ENCODE measurements around the gene TRIM56. TPM values are rescaled to one million over a fixed set of nuclear protein-coding genes. Genes with fewer than 3 reads are reported as not detected.
A peak's percentile ranks its signal among the peaks of the same experiment; 100 is the strongest.
"Not testable (repeated sequence)": the region's sequence is repeated elsewhere in the genome, so short reads cannot be mapped to it uniquely, and the experiment has no call there.

Gene TRIM56
- total RNA-seq, 4 donors from 2014 or later = 9.7 to 73.0 (median 26.3) TPM

- TF ChIP-seq POLR2A (IDR thresholded peaks at IDR 0.05) = no peak
- Histone ChIP-seq H3K9me3 (no peaks in the 10 kb centered on the region), H3K27me3 (no peaks in the 10 kb centered on the region), H3K4me1 (peaks cover 0 to 6% of the 10 kb centered on the region in 2 donors), H3K4me3 (no peak overlapping the region), H3K27ac (no peak overlapping the region), H3K36me3 (no peaks in the 10 kb centered on the region)
- no peak for DNase-seq
- intact Hi-C loops (cut with DNase I; ENCODE audit: low total_unique reads) = no loop called here
Measured at GRCh38 chr7:101104799-101105198, 19.5 kb downstream of the TRIM56 start.

- H3K27ac ChIP-seq; H3K9me3 ChIP-seq; H3K4me3 ChIP-seq; H3K36me3 ChIP-seq; DNase-seq; intact Hi-C loops (cut with DNase I; ENCODE audit: low total_unique reads); H3K4me1 ChIP-seq; H3K27me3 ChIP-seq: not testable (repeated sequence)
Measured at GRCh38 chr7:101105248-101105647, 20.0 kb downstream of the TRIM56 start.

- no peak overlapping the region for H3K4me3 ChIP-seq
- DNase-seq = no peak
- peaks cover 0 to under 1% of the 10 kb centered on the region in 2 donors for H3K4me1 ChIP-seq
- H3K36me3 ChIP-seq = no peaks in the 10 kb centered on the region
- no peak for TF ChIP-seq CTCF (IDR thresholded peaks at IDR 0.05)
- no peak for TF ChIP-seq POLR2A (IDR thresholded peaks at IDR 0.05)
- no peaks in the 10 kb centered on the region for H3K27me3 ChIP-seq
- no peak overlapping the region for H3K27ac ChIP-seq
- intact Hi-C loops (cut with DNase I; ENCODE audit: low total_unique reads) = no loop called here
- no peaks in the 10 kb centered on the region for H3K9me3 ChIP-seq
Measured at GRCh38 chr7:101106386-101106785, 21.1 kb downstream of the TRIM56 start.

GRCh38 chr7:101108330-101108857, 23.1 kb downstream of the TRIM56 start:
- H3K9me3 ChIP-seq = no peaks in the 10 kb centered on the region
- DNase-seq = peak in 1 of 2 donors; percentile 51
- H3K27me3 ChIP-seq = no peaks in the 10 kb centered on the region
- no peak for TF ChIP-seq CTCF (IDR thresholded peaks at IDR 0.05)
- TF ChIP-seq POLR2A (IDR thresholded peaks at IDR 0.05) = no peak
- H3K4me3 ChIP-seq = no peak overlapping the region
- H3K27ac ChIP-seq = no peak overlapping the region
- H3K4me1 ChIP-seq = peaks cover 0 to 8% of the 10 kb centered on the region in 2 donors
- intact Hi-C loops (cut with DNase I; ENCODE audit: low total_unique reads) = no loop called here
- no peaks in the 10 kb centered on the region for H3K36me3 ChIP-seq

GRCh38 chr7:101108961-101109360, 23.7 kb downstream of the TRIM56 start:
- no peaks in the 10 kb centered on the region for H3K9me3 ChIP-seq
- DNase-seq = no peak
- H3K27ac ChIP-seq = no peak overlapping the region
- no peaks in the 10 kb centered on the region for H3K27me3 ChIP-seq
- no peaks in the 10 kb centered on the region for H3K36me3 ChIP-seq
- H3K4me1 ChIP-seq = peaks cover 0 to 8% of the 10 kb centered on the region in 2 donors
- intact Hi-C loops (cut with DNase I; ENCODE audit: low total_unique reads) = no loop called here
- TF ChIP-seq CTCF (IDR thresholded peaks at IDR 0.05) = no peak
- TF ChIP-seq POLR2A (IDR thresholded peaks at IDR 0.05) = no peak
- H3K4me3 ChIP-seq = no peak overlapping the region

- H3K4me1 ChIP-seq = peaks cover 0 to 8% of the 10 kb centered on the region in 2 donors
- no peaks in the 10 kb centered on the region for H3K36me3 ChIP-seq
- H3K4me3 ChIP-seq = no peak overlapping the region
- H3K27ac ChIP-seq = no peak overlapping the region
- no peaks in the 10 kb centered on the region for H3K27me3 ChIP-seq
- H3K9me3 ChIP-seq = no peaks in the 10 kb centered on the region
- intact Hi-C loops (cut with DNase I; ENCODE audit: low total_unique reads) = no loop called here
- no peak for DNase-seq
- no peak for TF ChIP-seq CTCF (IDR thresholded peaks at IDR 0.05)
- no peak for TF ChIP-seq POLR2A (IDR thresholded peaks at IDR 0.05)
Measured at GRCh38 chr7:101109368-101109767, 24.1 kb downstream of the TRIM56 start.

Data from uterus (tissue), 4 donors.